ENCODE data around the gene IGFBP3. TPM values are rescaled to one million over a fixed set of nuclear protein-coding genes. Genes with fewer than 3 reads are reported as not detected.

Gene IGFBP3
- total and polyA plus RNA-seq, 12 donors, result 5.4 to 53.1 (median 18.1) TPM

DNA sequence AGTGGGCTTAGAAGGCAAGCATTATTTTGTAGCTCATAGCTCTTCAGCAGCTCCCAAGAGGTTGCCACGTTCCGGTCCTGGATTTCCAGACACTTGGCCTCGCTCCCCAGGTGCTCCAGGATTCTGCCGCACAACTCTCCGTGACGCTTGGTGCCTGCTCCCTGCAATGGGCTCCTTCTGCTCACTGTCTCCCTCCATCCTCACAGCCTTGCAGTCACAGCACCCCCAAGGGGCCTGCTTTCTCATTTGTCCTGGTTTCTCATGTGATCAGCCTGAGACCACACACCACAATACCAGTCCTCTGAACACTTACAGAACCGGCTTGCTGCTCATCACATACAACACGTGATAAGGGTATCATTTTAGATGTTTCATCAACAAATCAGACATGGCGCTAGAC lies 9.8 kb downstream of the IGFBP3 start:
- Histone ChIP-seq H3K4me1 (replicated peaks in 1 of 2) (no peaks in the 10 kb centered on the region), H3K36me3 (replicated peaks in 1 of 2) (no peaks in the 10 kb centered on the region), H3K4me3 (no peak overlapping the region), H3K27ac (no peak overlapping the region), H3K9me3 (replicated peaks in 1 of 3) (no peaks in the 10 kb centered on the region), H3K27me3 (no peaks in the 10 kb centered on the region)
- intact Hi-C loops (cut with DNase I), result loop anchor here in 1 of 2 donors (10.0 kb wide), 1 partner anchor 1343 kb away; no protein-coding TSS in a partner anchor
- TF ChIP-seq, protein P1, sequence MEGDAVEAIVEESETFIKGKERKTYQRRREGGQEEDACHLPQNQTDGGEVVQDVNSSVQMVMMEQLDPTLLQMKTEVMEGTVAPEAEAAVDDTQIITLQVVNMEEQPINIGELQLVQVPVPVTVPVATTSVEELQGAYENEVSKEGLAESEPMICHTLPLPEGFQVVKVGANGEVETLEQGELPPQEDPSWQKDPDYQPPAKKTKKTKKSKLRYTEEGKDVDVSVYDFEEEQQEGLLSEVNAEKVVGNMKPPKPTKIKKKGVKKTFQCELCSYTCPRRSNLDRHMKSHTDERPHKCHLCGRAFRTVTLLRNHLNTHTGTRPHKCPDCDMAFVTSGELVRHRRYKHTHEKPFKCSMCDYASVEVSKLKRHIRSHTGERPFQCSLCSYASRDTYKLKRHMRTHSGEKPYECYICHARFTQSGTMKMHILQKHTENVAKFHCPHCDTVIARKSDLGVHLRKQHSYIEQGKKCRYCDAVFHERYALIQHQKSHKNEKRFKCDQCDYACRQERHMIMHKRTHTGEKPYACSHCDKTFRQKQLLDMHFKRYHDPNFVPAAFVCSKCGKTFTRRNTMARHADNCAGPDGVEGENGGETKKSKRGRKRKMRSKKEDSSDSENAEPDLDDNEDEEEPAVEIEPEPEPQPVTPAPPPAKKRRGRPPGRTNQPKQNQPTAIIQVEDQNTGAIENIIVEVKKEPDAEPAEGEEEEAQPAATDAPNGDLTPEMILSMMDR (IDR thresholded peaks at IDR 0.05), result no peak
- no peak for TF ChIP-seq POLR2A (IDR thresholded peaks at IDR 0.05)
- WGBS, 4 donors, result 86 to 92% (median 91%) methylated on average over 9 of the region's 9 CpGs
- no peak for DNase-seq

- no peaks in the 10 kb centered on the region for H3K27me3 ChIP-seq
- no peaks in the 10 kb centered on the region for H3K36me3 ChIP-seq (replicated peaks in 1 of 2)
- TF ChIP-seq, protein P1 (IDR thresholded peaks at IDR 0.05), result no peak
- no peak for TF ChIP-seq POLR2A (IDR thresholded peaks at IDR 0.05)
- DNase-seq, result no peak
- H3K9me3 ChIP-seq (replicated peaks in 1 of 3), result no peaks in the 10 kb centered on the region
- H3K4me3 ChIP-seq, result no peak overlapping the region
- intact Hi-C loops (cut with DNase I), result loop anchor here in 1 of 2 donors (10.0 kb wide), 1 partner anchor 1344 kb away; no protein-coding TSS in a partner anchor
- WGBS, 4 donors, result 79 to 92% (median 86%) methylated on average over 3 of the region's 3 CpGs
- H3K27ac ChIP-seq, result no peak overlapping the region
- H3K4me1 ChIP-seq (replicated peaks in 1 of 2), result no peaks in the 10 kb centered on the region
Observed at GRCh38 chr7:45910855-45911254, 10.2 kb downstream of the IGFBP3 start.

GRCh38 chr7:45909561-45909960 lies 11.5 kb downstream of the IGFBP3 start:
- TF ChIP-seq POLR2A (IDR thresholded peaks at IDR 0.05), result no peak
- TF ChIP-seq, protein P1 (IDR thresholded peaks at IDR 0.05), result no peak
- no peak overlapping the region for H3K4me3 ChIP-seq
- H3K27ac ChIP-seq, result no peak overlapping the region
- no peaks in the 10 kb centered on the region for H3K4me1 ChIP-seq (replicated peaks in 1 of 2)
- no peaks in the 10 kb centered on the region for H3K36me3 ChIP-seq (replicated peaks in 1 of 2)
- intact Hi-C loops (cut with DNase I), result no loop called here
- no peaks in the 10 kb centered on the region for H3K9me3 ChIP-seq (replicated peaks in 1 of 3)
- H3K27me3 ChIP-seq, result no peaks in the 10 kb centered on the region
- no peak for DNase-seq

GRCh38 chr7:45902820-45903219 lies 18.3 kb downstream of the IGFBP3 start:
- H3K9me3 ChIP-seq (replicated peaks in 1 of 3), result no peaks in the 10 kb centered on the region
- no peak overlapping the region for H3K27ac ChIP-seq
- WGBS, 4 donors, result 84 to 96% (median 91%) methylated on average over 1 of the region's 1 CpG

More at GRCh38 chr7:45902820-45903219, 18.3 kb downstream of the IGFBP3 start:
- TF ChIP-seq, protein P1 (IDR thresholded peaks at IDR 0.05), result no peak
- no peak for TF ChIP-seq POLR2A (IDR thresholded peaks at IDR 0.05)
- no peak for DNase-seq
- Histone ChIP-seq H3K4me3 (no peak overlapping the region), H3K4me1 (replicated peaks in 1 of 2) (no peaks in the 10 kb centered on the region), H3K27me3 (no peaks in the 10 kb centered on the region), H3K36me3 (replicated peaks in 1 of 2) (no peaks in the 10 kb centered on the region)
- intact Hi-C loops (cut with DNase I), result no loop called here
